GM10266 (cell line): ENCODE measurements around the gene ADCY1.

Experiments
- DNase-seq: peaks from one replicate; pipeline ENCODE4 v3.0.0; 2012; ENCODE audit errors: extremely low spot score
- CTCF ChIP-seq: IDR thresholded peaks from 2 replicates; pipeline ENCODE4 v1.5.1; 2012; ENCODE audit warnings: mild to moderate bottlenecking, low read depth; ENCODE audit not compliant: control insufficient read depth, insufficient read depth; ENCODE audit errors: missing control alignments

The ADCY1 gene

GRCh38 chr7:45657136-45657889 is 83.1 kb downstream of the ADCY1 start:
- no peak for TF ChIP-seq CTCF
- no peak for DNase-seq

GRCh38 chr7:45657890-45658715 is 83.9 kb downstream of the ADCY1 start:
- DNase-seq, result no peak
- no peak for TF ChIP-seq CTCF

- TF ChIP-seq CTCF, result no peak
- no peak for DNase-seq
Observed at GRCh38 chr7:45658716-45659495, 84.7 kb downstream of the ADCY1 start.

GRCh38 chr7:45659496-45660139 is 85.5 kb downstream of the ADCY1 start:
- no peak for DNase-seq
- no peak for TF ChIP-seq CTCF

- DNase-seq, result no peak
- no peak for TF ChIP-seq CTCF
Observed at GRCh38 chr7:45660201-45660900, 86.2 kb downstream of the ADCY1 start.

GRCh38 chr7:45660901-45661211 is 86.7 kb downstream of the ADCY1 start:
- no peak for TF ChIP-seq CTCF
- no peak for DNase-seq
